H9 (cell line): ENCODE data around the gene EPS8L1. TPM values are rescaled to one million over a fixed set of nuclear protein-coding genes. Genes with fewer than 3 reads are reported as not detected.

Experiments
- DNase-seq: peaks from one replicate; pipeline ENCODE4 v3.0.0-alpha.2; 2017
- H2AFZ ChIP-seq: one replicate; pipeline ENCODE4 v1.6.1; 2013; ENCODE audit warnings: mild to moderate bottlenecking, low read length, control low read depth, moderate library complexity
- H2AK5ac ChIP-seq: 2 replicates; pipeline ENCODE4 v1.6.1; 2013; ENCODE audit warnings: low read length, control low read depth, mixed read lengths; ENCODE audit not compliant: insufficient read length
- H2BK120ac ChIP-seq: one replicate; pipeline ENCODE4 v1.6.1; 2013; ENCODE audit warnings: low read depth, mild to moderate bottlenecking, low read length, control low read depth, inconsistent platforms; ENCODE audit not compliant: poor library complexity, severe bottlenecking
- H2BK12ac ChIP-seq: 2 replicates; pipeline ENCODE4 v1.6.1; 2013; ENCODE audit warnings: low read length, control low read depth, mixed read lengths, low read depth; ENCODE audit not compliant: insufficient read length
- H2BK15ac ChIP-seq: 2 replicates; pipeline ENCODE4 v1.6.1; 2013; ENCODE audit warnings: low read depth, low read length, control low read depth
- H2BK20ac ChIP-seq: one replicate; pipeline ENCODE4 v1.6.1; 2013; ENCODE audit warnings: low read depth, mild to moderate bottlenecking, low read length, control low read depth, inconsistent platforms; ENCODE audit not compliant: poor library complexity, severe bottlenecking
- H2BK5ac ChIP-seq: 2 replicates; pipeline ENCODE4 v1.6.1; 2013; ENCODE audit warnings: low read length, control low read depth, mixed read lengths; ENCODE audit not compliant: insufficient read length
- H3K14ac ChIP-seq: 2 replicates; pipeline ENCODE4 v1.6.1; 2013; ENCODE audit warnings: low read length, control low read depth; ENCODE audit not compliant: insufficient read depth
- H3K18ac ChIP-seq: 2 replicates; pipeline ENCODE4 v1.6.1; 2013; ENCODE audit warnings: low read depth, mild to moderate bottlenecking, mixed read lengths, low read length, control low read depth; ENCODE audit not compliant: insufficient read length
- H3K23ac ChIP-seq: 2 replicates; pipeline ENCODE4 v1.6.1; 2013; ENCODE audit warnings: low read length, control low read depth, mixed read lengths, low read depth; ENCODE audit not compliant: insufficient read length
- H3K23me2 ChIP-seq: 2 replicates; pipeline ENCODE4 v1.6.1; 2013; ENCODE audit warnings: low read depth, mild to moderate bottlenecking, mixed read lengths, low read length, control low read depth; ENCODE audit not compliant: insufficient read length, poor library complexity, severe bottlenecking
- H3K27ac ChIP-seq: 2 replicates; pipeline ENCODE4 v1.5.1; 2013; ENCODE audit warnings: low read length, control low read depth, mixed read lengths, low read depth; ENCODE audit not compliant: insufficient read length
- H3K27me3 ChIP-seq: 2 replicates; pipeline ENCODE4 v1.6.1; 2013; ENCODE audit warnings: low read length, control low read depth, inconsistent platforms; ENCODE audit not compliant: insufficient read depth
- H3K4ac ChIP-seq: 2 replicates; pipeline ENCODE4 v1.6.1; 2013; ENCODE audit warnings: low read depth, mild to moderate bottlenecking, control low read depth, inconsistent platforms, low read length, moderate library complexity
- H3K4me1 ChIP-seq: 2 replicates; pipeline ENCODE4 v1.6.1; 2013; ENCODE audit warnings: low read length, control low read depth, inconsistent platforms; ENCODE audit not compliant: insufficient read depth
- H3K4me2 ChIP-seq: 2 replicates; pipeline ENCODE4 v1.6.1; 2013; ENCODE audit warnings: low read length, control low read depth, mixed read lengths; ENCODE audit not compliant: insufficient read length, insufficient read depth
- H3K56ac ChIP-seq: 2 replicates; pipeline ENCODE4 v1.6.1; 2013; ENCODE audit warnings: low read depth, mild to moderate bottlenecking, mixed read lengths, low read length, control low read depth; ENCODE audit not compliant: insufficient read length
- H3K79me1 ChIP-seq: 2 replicates; pipeline ENCODE4 v1.6.1; 2013; ENCODE audit warnings: low read depth, mild to moderate bottlenecking, moderate library complexity, low read length, control low read depth, inconsistent platforms; ENCODE audit not compliant: insufficient read depth, poor library complexity, severe bottlenecking
- H3K79me2 ChIP-seq: 2 replicates; pipeline ENCODE4 v1.6.1; 2013; ENCODE audit warnings: low read length, control low read depth, inconsistent platforms; ENCODE audit not compliant: insufficient read depth
- H3K9ac ChIP-seq: 2 replicates; pipeline ENCODE4 v1.6.1; 2013; ENCODE audit warnings: low read length, control low read depth, mixed read lengths; ENCODE audit not compliant: insufficient read length; ENCODE audit errors: extremely low read depth
- H3K9me3 ChIP-seq: one replicate; pipeline ENCODE4 v1.6.1; 2013; ENCODE audit warnings: low read depth, low read length, inconsistent platforms; ENCODE audit not compliant: control insufficient read depth
- H3T11ph ChIP-seq: one replicate; pipeline ENCODE4 v1.6.1; 2013; ENCODE audit warnings: mild to moderate bottlenecking, low read length, control low read depth, inconsistent platforms
- H4K20me1 ChIP-seq: one replicate; pipeline ENCODE4 v1.6.1; 2013; ENCODE audit not compliant: control insufficient read depth, insufficient read length, insufficient read depth
- H4K5ac ChIP-seq: 2 replicates; pipeline ENCODE4 v1.6.1; 2013; ENCODE audit warnings: low read depth, mild to moderate bottlenecking, mixed read lengths, low read length, control low read depth; ENCODE audit not compliant: insufficient read length
- H4K8ac ChIP-seq: replicated peaks from 2 replicates; pipeline ENCODE4 v1.6.1; 2013; ENCODE audit warnings: low read length, control low read depth, mixed read lengths, low read depth; ENCODE audit not compliant: insufficient read length
- H4K91ac ChIP-seq: 2 replicates; pipeline ENCODE4 v1.6.1; 2013; ENCODE audit warnings: low read depth, mild to moderate bottlenecking, moderate library complexity, mixed read lengths, low read length, control low read depth; ENCODE audit not compliant: insufficient read length
- H3K27ac Mint-ChIP-seq, 3 experiments: 2 replicates in 2 of 3; 3 replicates in 1 of 3; pipeline ENCODE4 v1.8.0; 2020 to 2021; ENCODE audit warnings: mixed read lengths in 3 of 3, mild to moderate bottlenecking in 1 of 3, moderate library complexity in 1 of 3
- H3K27me3 Mint-ChIP-seq: 2 replicates; pipeline ENCODE4 v1.8.0; 2021; ENCODE audit warnings: low read depth, mild to moderate bottlenecking, moderate library complexity, mixed read lengths
- H3K36me3 Mint-ChIP-seq, 3 experiments: 2 replicates in 2 of 3; 3 replicates in 1 of 3; pipeline ENCODE4 v1.8.0; 2020 to 2021; ENCODE audit warnings: low read depth in 3 of 3, mixed read lengths in 3 of 3; ENCODE audit not compliant: insufficient read depth in 1 of 3
- H3K4me1 Mint-ChIP-seq, 2 experiments: 2 replicates each; pipeline ENCODE4 v1.8.0; 2020; ENCODE audit warnings: mixed read lengths in 2 of 2
- H3K4me3 Mint-ChIP-seq, 2 experiments: 2 replicates in 1 of 2; 3 replicates in 1 of 2; pipeline ENCODE4 v1.8.0; 2020 to 2021; ENCODE audit warnings: mild to moderate bottlenecking in 2 of 2, mixed read lengths in 2 of 2, moderate library complexity in 1 of 2
- H3K9me3 Mint-ChIP-seq, 2 experiments: 2 replicates in 1 of 2; 3 replicates in 1 of 2; pipeline ENCODE4 v1.8.0; 2020; ENCODE audit warnings: mild to moderate bottlenecking in 2 of 2, mixed read lengths in 2 of 2, moderate library complexity in 1 of 2
- WGBS: extraction: QIAGEN DNeasy Blood & Tissue Kit; methylation state at CpG from one replicate; pipeline ENCODE4 v1.1.7; 2013; ENCODE audit warnings: missing lambda C conversion rate, low lambda C conversion rate, mixed read lengths; ENCODE audit not compliant: insufficient read length; ENCODE audit errors: extremely low coverage; 5-methylcytosine and 5-hydroxymethylcytosine counted together
- total RNA-seq: library from RNA; stranded (reverse); gene quantifications from 2 replicates; pipeline ENCODE4 v1.2.1, GENCODE V29; 2021
- TF ChIP-seq, protein P1 (sequence below): fragments of 200-600 bp; sonication (generic); conservative IDR thresholded peaks from 3 replicates; pipeline ENCODE4 v1.8.0; 2021; ENCODE audit warnings: antibody characterized with exemption, mild to moderate bottlenecking

EPS8L1 gene
- total RNA-seq, 1 experiment from 2014 or later = 24.0 TPM

DNA sequence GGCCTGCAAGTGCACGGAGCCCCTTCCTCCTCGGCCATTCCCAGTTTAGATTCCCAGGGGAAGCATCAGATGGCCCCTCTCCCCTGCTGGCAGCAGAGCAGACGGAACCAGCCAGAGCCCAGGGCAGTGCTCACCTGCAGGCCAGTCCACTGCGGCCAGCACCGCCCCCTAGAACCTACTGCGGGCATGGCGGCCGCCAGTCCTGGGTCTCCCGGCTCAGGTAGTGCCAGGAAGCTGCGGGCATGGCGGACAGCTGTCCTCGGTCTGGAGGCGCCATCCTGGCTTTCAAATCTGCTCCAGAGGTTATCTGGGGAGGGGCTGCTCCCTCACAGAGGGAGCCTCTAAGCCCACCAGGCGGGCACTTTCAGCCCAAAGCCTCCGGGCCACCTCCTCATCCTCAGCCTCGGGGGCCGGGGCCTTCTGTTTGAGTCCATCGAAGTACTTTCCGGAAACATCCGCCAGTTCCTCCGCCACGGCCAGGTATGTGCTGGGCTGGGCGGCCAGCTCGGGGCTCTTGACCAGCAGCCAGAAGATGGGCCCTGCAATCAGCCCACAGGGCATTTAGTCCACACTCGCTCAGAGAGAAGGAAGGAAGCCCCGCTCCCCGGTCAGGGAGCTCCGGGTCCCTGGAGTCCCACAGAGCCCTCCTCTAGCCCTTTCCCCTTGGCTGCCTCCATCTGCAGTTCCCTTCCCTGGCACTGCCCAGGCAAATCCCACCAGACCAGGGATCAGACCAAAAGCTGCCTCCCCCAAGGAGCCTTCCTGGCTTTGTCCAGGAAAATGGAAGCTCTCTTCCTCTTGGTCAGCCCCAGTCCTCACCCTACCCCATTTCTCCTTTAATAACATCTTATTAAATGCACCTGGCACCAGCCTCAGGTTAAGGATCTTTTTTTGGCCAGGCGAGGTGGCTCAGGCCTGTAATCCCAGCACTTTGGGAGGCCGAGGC is 30.6 kb upstream of the EPS8L1 start:
- Histone ChIP-seq H3T11ph (no peak overlapping the region), H3K4ac (no peak overlapping the region), H4K8ac (no peak overlapping the region), H3K79me1 (no peaks in the 10 kb centered on the region), H3K23me2 (no peaks in the 10 kb centered on the region), H3K4me2 (no peak overlapping the region), H4K20me1 (no peaks in the 10 kb centered on the region), H3K27ac (no peak overlapping the region), H3K9me3 (no peaks in the 10 kb centered on the region), H3K23ac (no peak overlapping the region), H2BK120ac (no peak overlapping the region), H3K56ac (no peak overlapping the region), H2AK5ac (no peak overlapping the region), H3K4me1 (no peaks in the 10 kb centered on the region), H2BK15ac (no peak overlapping the region), H3K18ac (no peak overlapping the region), H4K5ac (no peak overlapping the region), H3K27me3 (no peaks in the 10 kb centered on the region), H2AFZ (no peak overlapping the region), H3K14ac (no peak overlapping the region), H2BK12ac (no peak overlapping the region), H2BK5ac (no peak overlapping the region), H4K91ac (no peak overlapping the region), H3K9ac (no peak overlapping the region), H2BK20ac (no peak overlapping the region), H3K79me2 (no peaks in the 10 kb centered on the region)
- Mint-ChIP-seq H3K9me3 (no peaks in the 10 kb centered on the region), H3K36me3 (peaks cover 24 to 66% (median 40%) of the 10 kb centered on the region in 3 experiments), H3K27ac (0 out of 7 replicates have a peak overlapping the region, but pooled peaks of 1 of the 3 experiments have one; percentile 44), H3K27me3 (no peaks in the 10 kb centered on the region), H3K4me1 (no peaks in the 10 kb centered on the region), H3K4me3 (no peak overlapping the region)
- TF ChIP-seq, protein P1, sequence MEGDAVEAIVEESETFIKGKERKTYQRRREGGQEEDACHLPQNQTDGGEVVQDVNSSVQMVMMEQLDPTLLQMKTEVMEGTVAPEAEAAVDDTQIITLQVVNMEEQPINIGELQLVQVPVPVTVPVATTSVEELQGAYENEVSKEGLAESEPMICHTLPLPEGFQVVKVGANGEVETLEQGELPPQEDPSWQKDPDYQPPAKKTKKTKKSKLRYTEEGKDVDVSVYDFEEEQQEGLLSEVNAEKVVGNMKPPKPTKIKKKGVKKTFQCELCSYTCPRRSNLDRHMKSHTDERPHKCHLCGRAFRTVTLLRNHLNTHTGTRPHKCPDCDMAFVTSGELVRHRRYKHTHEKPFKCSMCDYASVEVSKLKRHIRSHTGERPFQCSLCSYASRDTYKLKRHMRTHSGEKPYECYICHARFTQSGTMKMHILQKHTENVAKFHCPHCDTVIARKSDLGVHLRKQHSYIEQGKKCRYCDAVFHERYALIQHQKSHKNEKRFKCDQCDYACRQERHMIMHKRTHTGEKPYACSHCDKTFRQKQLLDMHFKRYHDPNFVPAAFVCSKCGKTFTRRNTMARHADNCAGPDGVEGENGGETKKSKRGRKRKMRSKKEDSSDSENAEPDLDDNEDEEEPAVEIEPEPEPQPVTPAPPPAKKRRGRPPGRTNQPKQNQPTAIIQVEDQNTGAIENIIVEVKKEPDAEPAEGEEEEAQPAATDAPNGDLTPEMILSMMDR = peak; percentile 23; the same call in 1 of the 3 replicates
- WGBS = no CpG with 5 or more reads among the region's 30 CpGs
- DNase-seq = no peak
